AG04450 (cell line): ENCODE measurements around the gene EMX2. TPM values are rescaled to one million over a fixed set of nuclear protein-coding genes. Genes with fewer than 3 reads are reported as not detected.

Experiments
- CTCF ChIA-PET: fragments of 300-600, 350-600 bp; formaldehyde crosslinking; extraction: SDS; loops from one replicate; lab custom pipeline; 2022; ENCODE audit warnings: antibody characterized with exemption, inconsistent platforms; lab: Charles Lee
- POLR2A ChIA-PET: fragments of 350-600 bp; formaldehyde crosslinking; extraction: SDS; loops from one replicate; lab custom pipeline; 2021; ENCODE audit warnings: antibody characterized with exemption, inconsistent platforms; lab: Yijun Ruan, JAX
- DNase-seq: peaks from one replicate; pipeline ENCODE4 v3.0.0-alpha.2; 2011; ENCODE audit warnings: low read depth, low spot score
- H3K27ac ChIP-seq: one replicate; pipeline ENCODE4 v1.5.1; 2012; ENCODE audit warnings: low read depth, low read length, control low read depth
- H3K27me3 ChIP-seq: one replicate; pipeline ENCODE4 v1.6.0; 2012; ENCODE audit warnings: low read length; ENCODE audit not compliant: control insufficient read depth, insufficient read depth
- H3K4me3 ChIP-seq: 2 replicates; pipeline ENCODE4 v1.5.1; 2011; ENCODE audit warnings: mild to moderate bottlenecking, low read depth, low read length, control low read depth
- H3K9me3 ChIP-seq: 2 replicates; pipeline ENCODE4 v1.5.1; 2012; ENCODE audit warnings: low read length; ENCODE audit not compliant: control insufficient read depth, insufficient read depth
- polyA plus RNA-seq: library from polyadenylated mRNA; depleted of rRNA; stranded (reverse); fragments of >200 nt; gene quantifications from 2 replicates; pipeline ENCODE4 v1.2.3, GENCODE V29; 2011
- TF ChIP-seq, protein P1 (sequence below): IDR thresholded peaks from 2 replicates; pipeline ENCODE4 v1.5.1; 2011; ENCODE audit warnings: low read depth, low read length, control low read depth, inconsistent platforms

Gene EMX2
- polyA plus RNA-seq, 1 experiment, result not detected

GRCh38 chr10:117555863-117556262 lies 13.3 kb downstream of the EMX2 start:
- TF ChIP-seq, protein P1, sequence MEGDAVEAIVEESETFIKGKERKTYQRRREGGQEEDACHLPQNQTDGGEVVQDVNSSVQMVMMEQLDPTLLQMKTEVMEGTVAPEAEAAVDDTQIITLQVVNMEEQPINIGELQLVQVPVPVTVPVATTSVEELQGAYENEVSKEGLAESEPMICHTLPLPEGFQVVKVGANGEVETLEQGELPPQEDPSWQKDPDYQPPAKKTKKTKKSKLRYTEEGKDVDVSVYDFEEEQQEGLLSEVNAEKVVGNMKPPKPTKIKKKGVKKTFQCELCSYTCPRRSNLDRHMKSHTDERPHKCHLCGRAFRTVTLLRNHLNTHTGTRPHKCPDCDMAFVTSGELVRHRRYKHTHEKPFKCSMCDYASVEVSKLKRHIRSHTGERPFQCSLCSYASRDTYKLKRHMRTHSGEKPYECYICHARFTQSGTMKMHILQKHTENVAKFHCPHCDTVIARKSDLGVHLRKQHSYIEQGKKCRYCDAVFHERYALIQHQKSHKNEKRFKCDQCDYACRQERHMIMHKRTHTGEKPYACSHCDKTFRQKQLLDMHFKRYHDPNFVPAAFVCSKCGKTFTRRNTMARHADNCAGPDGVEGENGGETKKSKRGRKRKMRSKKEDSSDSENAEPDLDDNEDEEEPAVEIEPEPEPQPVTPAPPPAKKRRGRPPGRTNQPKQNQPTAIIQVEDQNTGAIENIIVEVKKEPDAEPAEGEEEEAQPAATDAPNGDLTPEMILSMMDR, result no peak
- Histone ChIP-seq H3K9me3 (peaks cover 4% of the 10 kb centered on the region; the same call in 1 of the 2 replicates), H3K27me3 (peaks cover 36% of the 10 kb centered on the region), H3K4me3 (no peak overlapping the region), H3K27ac (no peak overlapping the region)
- ChIA-PET CTCF (interaction anchor here (0.9 kb wide), 1 partner anchor 685 kb away, joined by 3 read pairs; no protein-coding TSS in a partner anchor), POLR2A (no interaction called here)
- DNase-seq, result no peak

GRCh38 chr10:117556356-117556755 lies 13.8 kb downstream of the EMX2 start:
- POLR2A ChIA-PET, result interaction anchor here (0.6 kb wide), 1 partner anchor 97 kb away, joined by 4 read pairs; no protein-coding TSS in a partner anchor
- H3K27me3 ChIP-seq, result peaks cover 33% of the 10 kb centered on the region
- TF ChIP-seq, protein P1, result no peak
- H3K4me3 ChIP-seq, result no peak overlapping the region
- DNase-seq, result no peak
- CTCF ChIA-PET, result no interaction called here
- H3K27ac ChIP-seq, result no peak overlapping the region
- H3K9me3 ChIP-seq, result peaks cover 4% of the 10 kb centered on the region; the same call in 1 of the 2 replicates

GRCh38 chr10:117559712-117560111 lies 17.2 kb downstream of the EMX2 start:
- H3K27me3 ChIP-seq, result peaks cover 4% of the 10 kb centered on the region
- ChIA-PET CTCF (no interaction called here), POLR2A (no interaction called here)
- peaks cover 10% of the 10 kb centered on the region for H3K9me3 ChIP-seq
- H3K4me3 ChIP-seq, result no peak overlapping the region
- DNase-seq, result no peak
- TF ChIP-seq, protein P1, result no peak
- H3K27ac ChIP-seq, result no peak overlapping the region

- H3K27me3 ChIP-seq, result no peaks in the 10 kb centered on the region
- ChIA-PET POLR2A (no interaction called here), CTCF (no interaction called here)
- H3K27ac ChIP-seq, result no peak overlapping the region
- H3K9me3 ChIP-seq, result peaks cover 10% of the 10 kb centered on the region
- H3K4me3 ChIP-seq, result no peak overlapping the region
- DNase-seq, result no peak
- TF ChIP-seq, protein P1, result no peak
Measured at GRCh38 chr10:117560942-117561341, 18.4 kb downstream of the EMX2 start.

DNA sequence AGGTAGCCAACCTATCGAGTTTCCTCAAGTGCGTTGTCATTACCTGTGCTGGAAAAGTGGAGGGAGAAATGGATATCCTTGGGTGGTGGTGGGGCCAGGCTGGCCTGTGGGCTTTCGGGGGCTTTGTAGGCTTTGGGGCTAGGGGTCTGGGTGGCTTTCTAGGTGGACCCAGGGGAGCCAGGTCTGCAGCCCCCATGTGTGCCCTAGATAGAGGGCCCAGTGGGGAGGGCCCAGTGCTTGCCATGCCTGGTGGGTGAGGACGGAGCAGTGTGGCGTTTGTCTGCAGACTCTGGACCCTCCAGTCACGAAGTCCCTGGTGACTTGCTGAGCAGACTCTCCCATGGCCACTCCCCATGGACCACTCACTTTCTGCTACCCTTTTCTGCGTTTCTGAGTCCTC lies 19.7 kb downstream of the EMX2 start:
- DNase-seq, result no peak
- Histone ChIP-seq H3K9me3 (peaks cover 10% of the 10 kb centered on the region), H3K27me3 (no peaks in the 10 kb centered on the region), H3K27ac (no peak overlapping the region), H3K4me3 (no peak overlapping the region)
- ChIA-PET CTCF (no interaction called here), POLR2A (no interaction called here)
- TF ChIP-seq, protein P1, result no peak
